HEK293 (cell line): ENCODE measurements around the gene CHRD.

Source experiments
- CTCF ChIA-PET: fragments of 350-600 bp; formaldehyde crosslinking; extraction: SDS; loops from one replicate; lab custom pipeline; 2021; ENCODE audit warnings: antibody characterized with exemption; lab: Yijun Ruan, JAX
- POLR2A ChIA-PET: fragments of 300-600 bp; formaldehyde crosslinking; extraction: SDS; loops from one replicate; lab custom pipeline; 2020; ENCODE audit warnings: antibody characterized with exemption, inconsistent platforms; lab: Yijun Ruan, JAX
- H3K27ac ChIP-seq: fragments of 200-500 bp; sonication (Bioruptor generic); 2 replicates; pipeline ENCODE4 v1.5.1; 2014; ENCODE audit warnings: low read depth, low read length, control low read depth, inconsistent platforms; ENCODE audit errors: extremely low read depth
- H3K36me3 ChIP-seq, 2 experiments: fragments of 200-500 bp in 1 of 2; sonication (Bioruptor generic) in 1 of 2; 1 replicate in 1 of 2; 2 replicates in 1 of 2; pipeline ENCODE4 v1.5.1; 2014 to 2017; ENCODE audit warnings: inconsistent platforms in 2 of 2, low read length in 2 of 2; ENCODE audit not compliant: control insufficient read depth in 2 of 2, insufficient read depth in 1 of 2
- H3K4me1 ChIP-seq: fragments of 200-500 bp; sonication (Bioruptor generic); 2 replicates; pipeline ENCODE4 v1.5.1; 2014; ENCODE audit warnings: mild to moderate bottlenecking, low read length, inconsistent platforms; ENCODE audit not compliant: control insufficient read depth, insufficient read depth
- H3K4me3 ChIP-seq: 2 replicates; pipeline ENCODE4 v1.5.1; 2011; ENCODE audit warnings: low read depth, mild to moderate bottlenecking, control low read depth, low read length, moderate library complexity
- H3K9me3 ChIP-seq: fragments of 200-500 bp; sonication (Bioruptor generic); 2 replicates; pipeline ENCODE4 v1.5.1; 2014; ENCODE audit warnings: low read depth, low read length, inconsistent platforms; ENCODE audit not compliant: control insufficient read depth, insufficient read depth
- EGR2 ChIP-seq: fragments of 450-650 bp; formaldehyde crosslinking; IDR thresholded peaks from 2 replicates; pipeline ENCODE4 v1.5.1; 2016; ENCODE audit warnings: low read depth, missing biosample characterization, missing genetic modification characterization
- GLI2 ChIP-seq: fragments of 450-650 bp; formaldehyde crosslinking; IDR thresholded peaks from 2 replicates; pipeline ENCODE4; 2017; ENCODE audit warnings: missing biosample characterization, missing genetic modification characterization, low read depth, borderline replicate concordance
- PBX3 ChIP-seq: sonication (generic); formaldehyde crosslinking; IDR thresholded peaks from 2 replicates; pipeline ENCODE4 v1.8.1; 2022; ENCODE audit warnings: mild to moderate bottlenecking, moderate library complexity, missing genetic modification reagents
- WT1 ChIP-seq: fragments of 450-650 bp; formaldehyde crosslinking; IDR thresholded peaks from 2 replicates; pipeline ENCODE4 v1.5.1; 2016; ENCODE audit warnings: missing biosample characterization, missing genetic modification characterization
- ZBTB10 ChIP-seq: fragments of 450-650 bp; formaldehyde crosslinking; IDR thresholded peaks from 2 replicates; pipeline ENCODE4 v1.5.1; 2016; ENCODE audit warnings: missing biosample characterization, missing genetic modification characterization
- ZFHX2 ChIP-seq: fragments of 450-650 bp; formaldehyde crosslinking; conservative IDR thresholded peaks from 2 replicates; pipeline ENCODE4 v1.5.1; 2016; ENCODE audit warnings: missing biosample characterization, missing genetic modification characterization
- ZNF133 ChIP-seq: fragments of 450-650 bp; formaldehyde crosslinking; IDR thresholded peaks from 2 replicates; pipeline ENCODE4 v1.5.1; 2016; ENCODE audit warnings: missing biosample characterization, missing genetic modification characterization
- ZNF169 ChIP-seq: fragments of 450-650 bp; formaldehyde crosslinking; IDR thresholded peaks from 2 replicates; pipeline ENCODE4 v1.5.1; 2016; ENCODE audit warnings: missing biosample characterization, missing genetic modification characterization
- ZNF280C ChIP-seq: fragments of 450-650 bp; formaldehyde crosslinking; IDR thresholded peaks from 2 replicates; pipeline ENCODE4 v1.5.1; 2016; ENCODE audit warnings: missing biosample characterization, missing genetic modification characterization
- ZNF341 ChIP-seq: fragments of 450-650 bp; formaldehyde crosslinking; IDR thresholded peaks from 2 replicates; pipeline ENCODE4; 2016; ENCODE audit warnings: low read depth, missing biosample characterization, missing genetic modification characterization
- ZNF354C ChIP-seq: fragments of 450-650 bp; formaldehyde crosslinking; IDR thresholded peaks from 2 replicates; pipeline ENCODE4 v1.5.1; 2016; ENCODE audit warnings: missing biosample characterization, missing genetic modification characterization, low read depth, borderline replicate concordance
- ZNF366 ChIP-seq: fragments of 450-650 bp; formaldehyde crosslinking; conservative IDR thresholded peaks from 2 replicates; pipeline ENCODE4 v1.5.1; 2016; ENCODE audit warnings: missing biosample characterization, missing genetic modification characterization
- ZNF677 ChIP-seq: fragments of 450-650 bp; IDR thresholded peaks from 2 replicates; pipeline ENCODE4 v1.5.0; 2018; ENCODE audit warnings: missing biosample characterization, mild to moderate bottlenecking, missing genetic modification characterization, moderate library complexity
- ZSCAN18 ChIP-seq: fragments of 450-650 bp; formaldehyde crosslinking; IDR thresholded peaks from 2 replicates; pipeline ENCODE4 v1.5.1; 2016; ENCODE audit warnings: missing biosample characterization, missing genetic modification characterization

The CHRD gene

GRCh38 chr3:184371570-184372018 is 8.3 kb upstream of the CHRD start (continued):
- no peak for TF ChIP-seq ZNF280C (tag by site-specific recombination)
- TF ChIP-seq, all 188 proteins: peak for 17

- Histone ChIP-seq H3K36me3 (peaks cover 0 to 23% of the 10 kb centered on the region in 2 experiments; a peak in 2 of 3 replicates), H3K4me3 (no peak overlapping the region)
- TF ChIP-seq EGR2 (tag by site-specific recombination) (peak; percentile 99), WT1 (tag by site-specific recombination) (no peak), ZBTB10 (tag by site-specific recombination) (no peak), ZNF169 (tag by site-specific recombination) (no peak), ZFHX2 (tag by site-specific recombination) (peak; percentile 99), ZNF366 (tag by site-specific recombination) (no peak), ZNF341 (peak; percentile 36), ZSCAN18 (tag by site-specific recombination) (no peak)
- TF ChIP-seq, all 188 proteins: peak for 3
- POLR2A ChIA-PET = interaction anchor here (0.9 to 1.9 kb wide), 7 partner anchors 11 to 153 kb away, joined by 3 to 12 read pairs (median 5); partner anchors contain the start of genes CLCN2, FAM131A and POLR2H
- CTCF ChIA-PET = interaction anchor here (0.6 to 7.7 kb wide), 27 partner anchors 9 to 400 kb away, joined by 3 to 184 read pairs (median 4); partner anchors contain the start of genes FAM131A and POLR2H
- no peak overlapping the region for H3K27ac ChIP-seq
- no peaks in the 10 kb centered on the region for H3K9me3 ChIP-seq
- H3K4me1 ChIP-seq = no peaks in the 10 kb centered on the region
These were observed 7.5 kb upstream of the CHRD start for GRCh38 chr3:184372296-184372821.

- no peak overlapping the region for H3K4me3 ChIP-seq
- no peak overlapping the region for H3K27ac ChIP-seq
- peaks cover 0 to 18% of the 10 kb centered on the region in 2 experiments; a peak in 1 of 3 replicates for H3K36me3 ChIP-seq
- CTCF ChIA-PET = interaction anchor here (0.6 to 7.7 kb wide), 9 partner anchors 10 to 169 kb away, joined by 3 to 184 read pairs (median 6); partner anchors contain the start of gene FAM131A
- TF ChIP-seq ZNF354C (tag by site-specific recombination) = no peak
- TF ChIP-seq GLI2 (tag by site-specific recombination) = no peak
- no peak for TF ChIP-seq ZNF133
- no peak for TF ChIP-seq ZNF677 (tag by site-specific recombination)
- no peak for TF ChIP-seq PBX3 (CRISPR knock-in tag)
- POLR2A ChIA-PET = interaction anchor here (1.0 to 1.9 kb wide), 3 partner anchors 12 to 141 kb away, joined by 3 to 10 read pairs (median 3); partner anchors contain the start of genes CLCN2 and POLR2H
- H3K9me3 ChIP-seq = no peaks in the 10 kb centered on the region
- no peaks in the 10 kb centered on the region for H3K4me1 ChIP-seq
These were observed 6.9 kb upstream of the CHRD start for GRCh38 chr3:184372911-184373310.
